ENCODE results near the gene GOLGA8T.
"Not testable (repeated sequence)": the region's sequence is repeated elsewhere in the genome, so short reads cannot be mapped to it uniquely, and the experiment has no call there.

Gene GOLGA8T

GRCh38 chr15:30167403-30167802, 32.6 kb downstream of the GOLGA8T start:
- not testable (repeated sequence) for H3K9ac ChIP-seq (ENCODE audit: low read depth, low read length); H3K36me3 ChIP-seq (ENCODE audit: control insufficient read depth, insufficient read depth, low read length); H3K27me3 ChIP-seq (ENCODE audit: control insufficient read depth, insufficient read depth, low read length); H3K4me1 ChIP-seq (ENCODE audit: control insufficient read depth, insufficient read depth, low read length); H3K9me3 ChIP-seq (ENCODE audit: control insufficient read depth, insufficient read depth, low read length); H3K4me3 ChIP-seq (ENCODE audit: low read depth, low read length); H3K27ac ChIP-seq (ENCODE audit: low read depth, low read length)

- H3K27me3 ChIP-seq (ENCODE audit: control insufficient read depth, insufficient read depth, low read length); H3K4me1 ChIP-seq (ENCODE audit: control insufficient read depth, insufficient read depth, low read length); H3K36me3 ChIP-seq (ENCODE audit: control insufficient read depth, insufficient read depth, low read length); H3K4me3 ChIP-seq (ENCODE audit: low read depth, low read length); H3K9me3 ChIP-seq (ENCODE audit: control insufficient read depth, insufficient read depth, low read length); H3K9ac ChIP-seq (ENCODE audit: low read depth, low read length); H3K27ac ChIP-seq (ENCODE audit: low read depth, low read length): not testable (repeated sequence)
Observed at GRCh38 chr15:30167886-30168285, 33.0 kb downstream of the GOLGA8T start.

GRCh38 chr15:30171452-30171851, 36.6 kb downstream of the GOLGA8T start:
- H3K4me3 ChIP-seq (ENCODE audit: low read depth, low read length); H3K4me1 ChIP-seq (ENCODE audit: control insufficient read depth, insufficient read depth, low read length); H3K9me3 ChIP-seq (ENCODE audit: control insufficient read depth, insufficient read depth, low read length); H3K27me3 ChIP-seq (ENCODE audit: control insufficient read depth, insufficient read depth, low read length); H3K36me3 ChIP-seq (ENCODE audit: control insufficient read depth, insufficient read depth, low read length); H3K9ac ChIP-seq (ENCODE audit: low read depth, low read length); H3K27ac ChIP-seq (ENCODE audit: low read depth, low read length): not testable (repeated sequence)

GRCh38 chr15:30173041-30173608, 38.3 kb downstream of the GOLGA8T start:
- H3K9me3 ChIP-seq (ENCODE audit: control insufficient read depth, insufficient read depth, low read length); H3K4me1 ChIP-seq (ENCODE audit: control insufficient read depth, insufficient read depth, low read length); H3K36me3 ChIP-seq (ENCODE audit: control insufficient read depth, insufficient read depth, low read length); H3K9ac ChIP-seq (ENCODE audit: low read depth, low read length); H3K4me3 ChIP-seq (ENCODE audit: low read depth, low read length); H3K27me3 ChIP-seq (ENCODE audit: control insufficient read depth, insufficient read depth, low read length); H3K27ac ChIP-seq (ENCODE audit: low read depth, low read length): not testable (repeated sequence)

GRCh38 chr15:30175291-30175690, 40.4 kb downstream of the GOLGA8T start:
- H3K36me3 ChIP-seq (ENCODE audit: control insufficient read depth, insufficient read depth, low read length); H3K9me3 ChIP-seq (ENCODE audit: control insufficient read depth, insufficient read depth, low read length); H3K27me3 ChIP-seq (ENCODE audit: control insufficient read depth, insufficient read depth, low read length); H3K4me3 ChIP-seq (ENCODE audit: low read depth, low read length); H3K4me1 ChIP-seq (ENCODE audit: control insufficient read depth, insufficient read depth, low read length); H3K27ac ChIP-seq (ENCODE audit: low read depth, low read length); H3K9ac ChIP-seq (ENCODE audit: low read depth, low read length): not testable (repeated sequence)

GRCh38 chr15:30176613-30177012, 41.8 kb downstream of the GOLGA8T start:
- H3K4me1 ChIP-seq (ENCODE audit: control insufficient read depth, insufficient read depth, low read length); H3K9me3 ChIP-seq (ENCODE audit: control insufficient read depth, insufficient read depth, low read length); H3K9ac ChIP-seq (ENCODE audit: low read depth, low read length); H3K36me3 ChIP-seq (ENCODE audit: control insufficient read depth, insufficient read depth, low read length); H3K27me3 ChIP-seq (ENCODE audit: control insufficient read depth, insufficient read depth, low read length); H3K27ac ChIP-seq (ENCODE audit: low read depth, low read length); H3K4me3 ChIP-seq (ENCODE audit: low read depth, low read length): not testable (repeated sequence)

- not testable (repeated sequence) for H3K27ac ChIP-seq (ENCODE audit: low read depth, low read length)
Observed at GRCh38 chr15:30179814-30180213, 45.0 kb downstream of the GOLGA8T start.

GRCh38 chr15:30185495-30185894, 50.6 kb downstream of the GOLGA8T start:
- not testable (repeated sequence) for H3K27ac ChIP-seq (ENCODE audit: low read depth, low read length); H3K36me3 ChIP-seq (ENCODE audit: control insufficient read depth, insufficient read depth, low read length); H3K4me3 ChIP-seq (ENCODE audit: low read depth, low read length); H3K4me1 ChIP-seq (ENCODE audit: control insufficient read depth, insufficient read depth, low read length); H3K9ac ChIP-seq (ENCODE audit: low read depth, low read length); H3K27me3 ChIP-seq (ENCODE audit: control insufficient read depth, insufficient read depth, low read length); H3K9me3 ChIP-seq (ENCODE audit: control insufficient read depth, insufficient read depth, low read length)

More at GRCh38 chr15:30179814-30180213, 45.0 kb downstream of the GOLGA8T start:
- H3K4me3 ChIP-seq (ENCODE audit: low read depth, low read length); H3K27me3 ChIP-seq (ENCODE audit: control insufficient read depth, insufficient read depth, low read length); H3K9me3 ChIP-seq (ENCODE audit: control insufficient read depth, insufficient read depth, low read length); H3K9ac ChIP-seq (ENCODE audit: low read depth, low read length); H3K36me3 ChIP-seq (ENCODE audit: control insufficient read depth, insufficient read depth, low read length); H3K4me1 ChIP-seq (ENCODE audit: control insufficient read depth, insufficient read depth, low read length): not testable (repeated sequence)

GRCh38 chr15:30187429-30187828, 52.6 kb downstream of the GOLGA8T start:
- H3K9ac ChIP-seq (ENCODE audit: low read depth, low read length); H3K27ac ChIP-seq (ENCODE audit: low read depth, low read length); H3K9me3 ChIP-seq (ENCODE audit: control insufficient read depth, insufficient read depth, low read length); H3K4me3 ChIP-seq (ENCODE audit: low read depth, low read length); H3K27me3 ChIP-seq (ENCODE audit: control insufficient read depth, insufficient read depth, low read length); H3K36me3 ChIP-seq (ENCODE audit: control insufficient read depth, insufficient read depth, low read length); H3K4me1 ChIP-seq (ENCODE audit: control insufficient read depth, insufficient read depth, low read length): not testable (repeated sequence)

- H3K27me3 ChIP-seq (ENCODE audit: control insufficient read depth, insufficient read depth, low read length); H3K27ac ChIP-seq (ENCODE audit: low read depth, low read length); H3K4me1 ChIP-seq (ENCODE audit: control insufficient read depth, insufficient read depth, low read length); H3K9ac ChIP-seq (ENCODE audit: low read depth, low read length); H3K4me3 ChIP-seq (ENCODE audit: low read depth, low read length); H3K9me3 ChIP-seq (ENCODE audit: control insufficient read depth, insufficient read depth, low read length); H3K36me3 ChIP-seq (ENCODE audit: control insufficient read depth, insufficient read depth, low read length): not testable (repeated sequence)
Observed at GRCh38 chr15:30189754-30190153, 54.9 kb downstream of the GOLGA8T start.

- H3K4me3 ChIP-seq (ENCODE audit: low read depth, low read length); H3K4me1 ChIP-seq (ENCODE audit: control insufficient read depth, insufficient read depth, low read length); H3K36me3 ChIP-seq (ENCODE audit: control insufficient read depth, insufficient read depth, low read length); H3K27me3 ChIP-seq (ENCODE audit: control insufficient read depth, insufficient read depth, low read length); H3K9me3 ChIP-seq (ENCODE audit: control insufficient read depth, insufficient read depth, low read length); H3K9ac ChIP-seq (ENCODE audit: low read depth, low read length); H3K27ac ChIP-seq (ENCODE audit: low read depth, low read length): not testable (repeated sequence)
Observed at GRCh38 chr15:30191143-30191542, 56.3 kb downstream of the GOLGA8T start.

GRCh38 chr15:30191639-30192038, 56.8 kb downstream of the GOLGA8T start:
- not testable (repeated sequence) for H3K4me1 ChIP-seq (ENCODE audit: control insufficient read depth, insufficient read depth, low read length)

More at GRCh38 chr15:30191639-30192038, 56.8 kb downstream of the GOLGA8T start:
- H3K4me3 ChIP-seq (ENCODE audit: low read depth, low read length); H3K27ac ChIP-seq (ENCODE audit: low read depth, low read length); H3K9me3 ChIP-seq (ENCODE audit: control insufficient read depth, insufficient read depth, low read length); H3K36me3 ChIP-seq (ENCODE audit: control insufficient read depth, insufficient read depth, low read length); H3K27me3 ChIP-seq (ENCODE audit: control insufficient read depth, insufficient read depth, low read length); H3K9ac ChIP-seq (ENCODE audit: low read depth, low read length): not testable (repeated sequence)

Measured in HUES48 (cell line).